HG03039 (cell line): Measurements from ENCODE around the gene TTC13.
"Not testable (repeated sequence)": the region's sequence is repeated elsewhere in the genome, so short reads cannot be mapped to it uniquely, and the experiment has no call there.

Experiments
- ATAC-seq: cut with Tn5 transposase; IDR thresholded peaks from one replicate; pipeline ENCODE4 v1.9.1; 2021; ENCODE audit warnings: mild to moderate bottlenecking, moderate library complexity; ENCODE audit not compliant: unreplicated experiment

Gene TTC13

DNA sequence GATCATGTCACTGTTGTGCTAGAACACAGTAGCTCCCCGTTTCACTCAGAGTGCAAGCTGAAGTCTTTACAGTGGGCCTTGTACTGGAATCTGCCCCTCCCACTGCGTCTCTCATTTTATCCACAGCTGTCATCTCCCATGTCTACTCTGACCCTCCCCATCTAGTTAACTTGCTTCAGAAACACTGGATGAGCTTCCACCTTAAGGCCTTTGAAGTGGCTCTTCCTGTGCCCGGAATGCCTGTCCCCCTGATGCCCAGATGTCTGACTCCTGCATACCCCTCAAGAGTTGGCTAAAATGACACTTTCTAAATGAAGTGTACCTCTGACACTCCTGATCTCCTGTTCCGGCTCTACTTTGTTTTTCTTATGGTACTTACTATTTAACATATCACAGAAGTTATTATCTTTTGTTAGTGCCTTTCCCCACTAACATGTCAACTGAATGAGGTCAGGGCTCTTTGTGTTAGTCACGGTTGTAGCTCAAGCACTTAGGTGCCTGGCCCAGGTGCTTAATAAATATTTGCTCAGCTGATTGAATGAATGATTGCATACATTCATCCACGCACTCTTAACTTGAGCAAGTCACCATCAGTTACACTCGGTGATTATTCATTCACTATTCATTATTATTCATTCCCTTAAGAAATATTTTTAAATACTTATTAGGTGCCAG, 13.6 kb upstream of the TTC13 start:
- ATAC-seq, result no peak

DNA sequence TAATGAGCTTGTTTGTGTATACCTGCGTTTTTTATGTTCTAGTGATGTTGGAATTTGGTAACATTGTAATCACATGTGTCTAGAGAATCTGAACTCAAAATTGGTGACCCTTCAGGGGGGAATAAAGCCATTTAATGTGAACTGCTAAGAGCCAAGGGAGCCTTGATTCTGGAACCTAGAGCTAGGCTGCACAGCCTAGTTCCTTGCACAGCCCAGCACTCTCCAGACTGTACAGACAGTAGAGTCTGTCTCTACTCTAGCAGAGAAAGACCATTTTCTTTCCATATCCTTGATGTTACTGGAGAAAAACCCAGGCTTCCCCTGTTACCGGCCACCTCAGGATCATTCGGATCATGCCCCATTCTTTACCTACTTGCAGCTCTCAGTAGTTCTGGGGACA, 8.8 kb upstream of the TTC13 start:
- ATAC-seq, result no peak

DNA sequence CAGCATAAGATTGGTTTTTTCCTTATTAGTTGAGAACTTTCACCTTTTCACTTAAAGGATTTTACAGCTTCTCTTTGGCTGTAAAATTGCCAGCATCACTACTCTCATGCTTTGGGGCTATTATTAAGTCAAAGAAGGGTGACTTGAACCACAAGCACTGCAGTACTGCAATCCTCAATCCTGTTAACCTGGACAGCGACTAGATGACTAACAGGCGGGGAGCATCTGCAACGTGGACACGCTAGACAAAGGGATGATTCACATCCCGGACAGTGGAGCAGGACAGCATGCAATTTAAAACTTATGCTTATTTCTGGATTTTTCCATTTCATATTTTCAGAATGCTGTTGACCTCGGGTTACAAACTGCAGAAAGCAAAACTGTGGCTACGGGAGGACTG, 8.3 kb upstream of the TTC13 start:
- ATAC-seq, result no peak

DNA sequence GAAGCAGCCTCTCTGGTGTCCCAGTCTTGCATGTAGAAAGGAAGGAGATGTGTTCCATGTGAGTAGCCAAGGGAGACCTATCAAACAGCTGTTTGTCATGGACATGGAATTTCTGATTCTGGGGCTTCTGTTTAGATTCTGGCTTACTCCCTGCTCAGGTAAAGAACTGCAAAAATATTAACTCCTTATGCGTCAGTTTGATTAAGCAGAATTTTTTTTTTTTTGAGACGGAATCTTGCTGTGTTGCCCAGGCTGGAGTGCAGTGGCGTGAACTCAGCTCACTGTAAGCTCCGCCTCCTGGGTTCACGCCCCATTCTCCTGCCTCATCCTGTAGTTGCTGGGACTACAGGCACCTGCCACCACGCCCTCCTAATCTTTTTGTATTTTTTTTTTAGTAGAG, 7.0 kb upstream of the TTC13 start:
- ATAC-seq, result no peak

DNA sequence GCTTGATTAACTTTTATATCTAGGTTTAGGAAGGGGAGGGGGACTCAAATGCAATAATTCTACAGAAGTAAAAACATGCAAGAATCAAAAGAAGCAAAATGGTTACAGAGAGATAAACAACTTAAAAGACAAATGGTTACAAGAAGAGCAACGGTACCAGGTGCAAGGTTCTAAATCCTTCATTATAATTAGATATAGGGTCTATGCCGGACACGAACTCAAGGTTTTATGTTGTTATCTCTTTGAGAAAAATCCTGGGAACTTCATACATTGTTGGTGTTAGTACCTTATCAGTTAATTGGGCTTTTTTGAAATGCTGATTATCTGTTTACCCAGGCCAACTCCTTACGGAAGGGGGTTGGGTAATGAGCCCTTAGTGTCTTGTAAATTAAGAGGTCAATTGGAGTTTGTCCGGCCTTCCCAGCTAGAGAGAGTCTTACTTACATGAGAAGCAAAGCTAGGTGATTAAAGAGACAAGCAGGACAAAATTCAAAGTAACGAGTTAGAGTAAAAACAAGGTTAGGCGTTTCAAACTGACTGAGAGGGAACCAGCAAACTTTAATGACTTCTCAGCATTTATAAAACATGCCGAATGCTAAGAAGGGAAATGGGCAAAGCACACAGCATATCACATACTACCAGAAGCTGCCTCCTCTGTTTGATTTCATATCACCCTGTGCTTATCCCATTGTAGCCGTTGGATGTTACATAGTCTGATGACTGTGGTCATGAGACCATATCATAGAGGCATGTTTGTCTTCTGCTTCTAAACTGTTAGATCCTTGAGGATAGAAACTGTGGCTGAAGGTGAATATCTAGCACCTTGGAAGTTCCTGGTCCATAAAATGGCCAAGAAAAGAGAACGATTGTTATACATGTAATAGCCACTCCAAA, 6.2 kb upstream of the TTC13 start:
- ATAC-seq, result not testable (repeated sequence)

DNA sequence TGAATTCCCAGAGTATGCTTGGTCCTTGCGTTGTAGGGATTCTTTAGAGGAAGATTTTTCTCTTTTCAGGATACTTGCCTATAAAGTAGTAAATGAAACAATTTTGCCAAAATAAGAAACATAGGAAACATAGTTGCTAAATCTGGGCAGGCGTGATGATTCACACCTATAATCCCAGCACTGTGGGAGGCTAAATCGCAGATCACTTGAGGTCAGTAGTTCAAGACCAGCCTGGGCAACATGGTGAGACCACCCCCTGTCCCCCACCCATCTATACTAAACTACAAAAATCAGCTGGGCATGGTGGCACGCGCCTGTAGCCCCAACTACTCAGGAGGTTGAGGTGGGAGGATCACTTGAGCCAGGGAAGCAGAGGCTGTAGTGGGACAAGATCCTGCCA, 5.2 kb upstream of the TTC13 start:
- ATAC-seq, result no peak

DNA sequence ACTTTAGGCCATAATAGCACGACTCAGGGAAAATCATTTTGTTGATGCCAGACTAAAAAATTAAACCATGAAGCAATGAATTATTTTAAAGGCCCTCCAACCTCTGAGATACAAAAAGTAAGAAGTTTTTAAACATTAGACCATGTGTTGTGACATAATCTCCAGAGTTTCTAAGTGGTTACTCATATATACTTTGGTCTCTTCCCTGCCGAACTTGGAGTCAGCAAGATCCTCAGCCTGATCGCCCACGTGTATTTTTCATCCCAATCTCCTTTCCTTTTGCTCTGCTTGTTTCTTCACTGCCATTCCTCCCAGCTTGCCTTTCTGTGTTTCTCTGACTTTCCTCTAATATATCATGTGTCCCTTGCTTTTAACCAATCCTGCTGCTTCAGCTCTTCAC, 4.0 kb upstream of the TTC13 start:
- ATAC-seq, result no peak

DNA sequence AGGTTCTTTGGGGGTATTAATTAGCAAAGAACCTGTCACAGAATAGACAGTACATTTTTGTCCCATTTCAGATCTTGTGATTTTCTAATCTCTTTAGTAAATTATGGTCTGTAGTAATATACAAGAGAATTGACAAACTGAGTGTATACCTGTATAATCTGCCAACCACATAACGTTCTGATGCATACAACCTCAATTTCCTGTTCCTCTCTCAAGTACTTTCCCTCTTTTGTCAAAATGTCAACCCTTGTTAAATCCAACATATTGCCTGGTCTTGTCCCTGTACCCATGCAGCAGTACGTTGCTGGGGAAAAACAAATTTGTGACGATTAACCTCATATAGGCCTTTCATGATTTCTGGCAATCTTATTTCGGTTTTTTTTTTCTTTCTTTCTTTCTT, 1.3 kb upstream of the TTC13 start:
- ATAC-seq, result no peak

DNA sequence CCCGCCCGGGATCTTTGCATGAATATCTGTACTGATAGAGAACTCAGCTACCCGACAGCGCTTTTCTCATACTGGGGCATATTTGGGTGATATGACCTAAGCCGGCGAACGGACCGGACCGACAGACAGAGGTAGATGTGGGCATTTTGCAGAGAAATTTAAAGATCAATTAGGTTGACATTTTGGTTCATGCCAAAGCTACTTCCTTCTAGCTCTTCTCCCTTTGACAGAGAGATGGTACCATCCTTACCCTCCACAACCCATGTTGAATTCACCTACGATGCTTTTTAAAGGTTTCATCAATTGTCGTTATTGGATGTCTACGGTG, 692 bp upstream of the TTC13 start:
- no peak for ATAC-seq

DNA sequence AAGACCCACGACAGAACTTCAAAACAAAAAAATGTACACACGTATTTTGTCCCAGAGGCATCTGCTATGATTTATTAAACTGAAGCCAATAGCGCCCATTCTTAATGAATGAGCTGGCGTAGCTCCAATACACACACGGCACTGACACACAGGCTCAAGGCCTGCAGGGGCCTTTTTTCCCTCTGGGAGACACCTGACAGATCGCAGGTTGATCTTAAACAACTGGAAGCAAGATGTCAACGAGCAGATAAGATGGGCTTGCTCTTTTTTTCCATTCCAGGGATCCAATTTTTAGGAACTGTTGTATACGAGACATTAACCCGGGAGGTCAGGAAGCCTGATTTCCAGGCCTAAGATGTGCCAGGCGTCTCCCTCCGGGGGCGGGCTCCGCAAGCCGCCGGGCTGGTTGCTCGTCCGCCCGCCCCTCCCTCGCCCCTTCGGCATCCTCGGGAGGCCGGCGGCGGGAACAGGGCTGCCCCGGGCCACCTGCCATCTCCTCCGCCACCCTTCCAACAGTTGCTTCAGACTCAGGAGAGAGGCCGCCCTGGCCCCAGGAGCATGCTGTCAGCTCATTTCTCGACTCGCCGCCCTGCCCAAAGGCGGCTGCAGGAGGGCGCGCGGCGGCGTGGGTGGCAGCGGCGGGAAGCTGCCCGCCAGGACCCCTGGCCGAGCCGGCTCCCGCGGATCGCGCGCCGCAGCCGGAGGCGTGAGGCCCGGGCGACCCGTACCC, 735 bp downstream of the TTC13 start:
- peak; percentile 8 for ATAC-seq

DNA sequence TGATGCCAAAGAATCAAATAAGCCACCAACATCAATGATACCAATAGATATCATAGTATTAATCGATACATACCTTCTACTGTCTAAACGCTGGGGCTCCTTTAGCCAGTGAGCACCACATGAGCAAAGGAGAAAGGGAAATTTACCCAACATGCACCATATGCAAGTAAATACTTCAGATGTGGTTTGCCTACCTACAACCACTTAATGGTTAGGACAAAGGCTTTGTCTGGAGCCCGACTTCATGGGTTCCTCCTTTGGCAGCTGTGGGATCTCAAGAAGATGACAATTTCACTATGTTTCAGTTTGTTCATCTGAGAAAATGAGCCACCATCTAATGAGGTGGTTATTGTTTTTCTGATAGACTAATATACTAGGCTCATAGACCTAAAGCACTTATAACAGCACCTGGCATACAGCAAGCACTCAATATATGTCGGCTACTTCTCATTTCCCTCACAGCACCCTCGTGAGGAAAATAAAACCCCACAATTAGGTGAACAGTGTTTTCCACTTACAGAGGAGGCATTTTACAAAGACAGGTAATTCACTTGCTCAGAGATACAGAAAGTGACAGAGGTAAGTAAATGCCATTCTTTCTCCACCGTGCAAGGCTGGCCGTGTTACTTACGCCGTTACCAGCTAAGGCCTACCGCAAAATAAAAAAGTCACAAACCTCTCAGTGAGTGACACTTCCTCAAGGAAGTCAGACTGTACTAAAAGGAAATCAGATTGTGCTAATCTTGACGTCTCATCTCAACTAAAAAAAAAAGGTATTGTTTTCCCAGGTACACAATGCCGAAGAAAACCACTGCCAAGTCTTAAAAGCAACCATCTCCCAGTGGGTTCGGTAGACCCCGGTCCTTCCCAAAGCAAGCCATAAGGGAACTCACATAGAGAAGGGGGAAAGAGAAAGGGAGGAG, 1.6 kb downstream of the TTC13 start:
- ATAC-seq, result no peak

DNA sequence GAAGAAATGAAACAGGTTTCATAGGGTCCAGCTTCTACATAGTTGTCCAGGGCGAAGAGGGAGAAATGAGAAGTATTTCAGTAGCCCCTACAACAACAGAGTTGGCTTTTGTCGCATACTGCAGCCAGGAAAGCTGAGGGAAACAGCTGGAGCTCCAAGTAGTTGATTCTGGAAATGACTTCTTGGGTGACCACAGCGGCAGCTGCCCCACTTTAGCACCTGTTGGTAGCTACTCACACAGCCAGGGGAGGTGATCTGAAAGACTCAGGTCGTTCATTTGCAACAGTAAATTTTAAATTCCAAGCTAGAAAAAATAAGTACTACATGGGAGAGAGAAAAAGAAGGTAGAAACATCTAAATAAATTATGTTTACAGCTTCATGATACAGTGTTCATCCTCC, 2.3 kb downstream of the TTC13 start:
- no peak for ATAC-seq

DNA sequence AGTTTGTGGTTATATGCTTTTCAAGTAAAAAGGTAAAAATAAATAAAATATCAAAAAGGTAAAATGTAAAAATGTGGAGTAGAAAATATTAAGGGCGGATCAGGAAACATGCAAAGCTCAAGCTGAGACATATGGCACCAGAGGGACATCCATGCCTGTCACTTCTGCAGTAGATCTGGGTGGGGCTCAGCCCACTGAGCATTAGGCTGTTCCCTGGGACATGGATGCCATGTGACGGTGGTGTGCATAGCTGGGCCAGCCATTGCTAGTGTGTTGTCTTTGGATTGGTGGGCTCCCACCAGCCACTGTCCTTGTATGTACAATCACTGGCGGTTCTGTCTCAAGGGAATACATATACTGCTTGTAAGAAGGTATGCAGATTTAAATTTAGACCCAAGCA, 3.0 kb downstream of the TTC13 start:
- ATAC-seq, result no peak

DNA sequence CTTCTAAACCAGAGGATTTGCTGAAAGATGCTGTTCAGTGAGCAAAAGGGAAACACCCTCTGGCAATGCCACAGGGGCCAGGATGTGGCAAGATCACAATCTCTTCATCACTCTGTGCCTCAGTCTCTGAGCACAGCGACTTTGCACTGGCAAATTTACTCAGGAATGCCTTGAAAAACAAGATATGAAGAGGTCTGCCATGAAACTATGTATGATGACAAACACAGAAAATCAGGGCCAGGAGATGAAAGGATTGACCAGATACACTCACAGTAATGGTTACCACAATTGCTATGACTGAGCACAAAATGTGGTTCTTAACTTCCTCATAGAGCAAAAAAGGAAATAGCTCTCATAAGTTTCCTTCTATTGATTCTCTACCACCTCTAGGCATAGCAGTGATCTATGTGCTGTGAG, 5.8 kb downstream of the TTC13 start:
- ATAC-seq, result peak; percentile 72

DNA sequence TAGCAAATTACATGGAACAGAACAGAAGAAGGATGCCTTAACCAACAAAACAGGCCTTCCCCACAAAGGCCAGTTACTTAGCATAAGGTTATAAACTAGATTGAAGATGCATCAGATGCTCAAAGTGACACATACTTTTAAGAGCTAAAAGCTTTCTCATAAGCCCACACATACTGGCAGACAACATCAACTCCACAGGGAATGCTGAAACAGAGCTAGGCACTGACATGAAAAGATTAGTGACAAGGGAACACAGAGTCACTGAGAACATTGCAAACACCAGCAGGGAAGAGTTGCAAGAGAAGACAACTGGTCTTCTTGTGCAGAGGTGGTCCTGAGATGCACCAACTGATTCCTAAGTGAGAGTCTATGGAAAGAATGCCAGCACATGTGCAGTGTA, 6.9 kb downstream of the TTC13 start:
- no peak for ATAC-seq

DNA sequence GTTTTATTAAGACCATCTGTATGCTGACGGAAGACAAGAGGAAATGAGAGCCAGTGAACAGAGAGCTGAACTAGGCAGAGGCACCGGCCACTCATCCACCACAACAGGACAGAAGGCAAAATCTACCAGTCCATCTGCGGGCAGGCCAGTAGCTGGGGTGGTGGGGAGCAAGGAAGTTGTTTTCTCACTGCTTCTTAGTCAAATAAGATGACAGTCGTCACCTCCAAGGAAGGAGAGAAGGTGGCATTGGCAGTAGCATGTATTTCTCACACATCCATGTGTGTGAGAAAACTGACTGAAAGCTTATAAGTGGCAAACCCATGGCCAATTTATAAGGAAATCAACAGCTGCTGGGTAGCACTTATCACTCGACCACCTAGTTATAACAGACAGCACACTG, 8.2 kb downstream of the TTC13 start:
- no peak for ATAC-seq

DNA sequence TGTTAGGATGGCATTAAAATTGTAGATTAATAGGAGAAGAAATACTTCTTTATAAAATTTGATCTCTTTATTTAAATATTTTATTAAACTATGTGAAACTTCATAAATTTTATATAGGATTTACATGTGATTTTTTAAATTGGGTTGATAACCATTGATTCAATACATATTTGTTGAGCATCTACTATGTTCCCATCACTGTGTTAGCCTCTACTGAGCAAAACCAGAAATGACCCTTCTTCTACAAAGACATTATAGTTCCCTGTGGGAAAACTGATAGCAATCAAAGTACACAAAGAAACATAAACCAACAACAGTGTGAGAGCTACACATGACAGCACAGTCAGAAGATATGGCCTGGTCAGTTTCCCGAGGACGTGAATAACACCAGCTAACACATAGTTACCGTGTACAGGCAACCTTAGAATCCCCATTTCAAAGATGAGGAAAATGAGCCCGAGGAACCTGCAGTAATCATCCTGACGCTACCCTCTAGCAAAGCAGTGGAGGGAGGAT, 12.2 kb downstream of the TTC13 start:
- no peak for ATAC-seq

DNA sequence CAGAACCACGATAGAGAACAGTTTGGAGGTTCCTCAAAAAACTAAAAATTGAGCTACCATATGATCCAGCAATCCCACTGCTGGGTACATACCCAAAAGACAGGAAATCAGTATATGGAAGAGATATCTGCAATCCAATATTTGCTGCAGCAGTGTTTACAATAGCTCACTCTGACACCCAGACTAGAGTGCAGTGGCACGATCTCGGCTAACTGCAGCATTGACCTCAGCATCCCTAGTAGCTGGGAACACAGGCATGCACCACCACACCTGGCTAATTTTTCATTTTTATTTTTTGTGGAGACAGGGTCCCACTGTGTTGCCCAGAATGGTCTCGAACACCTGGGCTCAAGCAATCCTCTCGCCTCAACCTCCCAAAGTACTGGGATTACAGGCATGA, 13.1 kb downstream of the TTC13 start:
- no peak for ATAC-seq

DNA sequence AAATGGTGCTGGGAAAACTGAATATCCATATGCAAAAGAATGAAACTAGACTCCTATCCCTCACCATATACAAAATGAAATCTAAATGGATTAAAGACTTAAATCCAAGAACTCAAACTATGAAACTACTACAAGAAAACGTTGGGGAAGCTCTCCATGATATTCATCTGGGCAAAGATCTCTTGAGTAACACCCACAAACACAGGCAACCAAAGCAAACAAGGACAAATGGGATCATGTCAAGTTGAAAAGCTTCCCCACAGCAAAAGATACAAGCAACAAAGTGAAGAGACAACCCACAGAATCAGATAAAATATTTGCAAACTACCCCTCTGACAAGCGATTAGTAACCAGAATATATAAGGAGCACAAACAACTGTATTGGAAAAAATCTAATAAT, 13.8 kb downstream of the TTC13 start:
- no peak for ATAC-seq

DNA sequence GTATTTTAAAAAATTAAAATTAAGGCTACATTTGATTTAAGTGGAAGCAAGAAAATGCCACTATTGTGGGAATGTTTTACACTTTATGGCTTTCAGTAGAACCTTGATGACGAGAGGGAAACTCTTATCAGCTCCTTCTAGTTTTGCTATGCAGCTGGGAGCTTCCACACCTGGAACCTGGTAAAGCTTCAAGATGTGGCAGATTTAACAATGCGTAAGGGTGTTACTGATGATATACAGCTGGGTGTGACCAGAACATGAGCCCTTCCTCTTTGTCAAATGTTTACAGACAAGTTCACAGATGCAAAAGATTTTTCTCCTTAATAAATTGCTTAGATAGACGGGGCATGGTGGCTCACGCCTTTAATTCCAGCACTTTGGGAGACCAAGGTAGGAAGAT, 20.3 kb downstream of the TTC13 start:
- ATAC-seq, result no peak

DNA sequence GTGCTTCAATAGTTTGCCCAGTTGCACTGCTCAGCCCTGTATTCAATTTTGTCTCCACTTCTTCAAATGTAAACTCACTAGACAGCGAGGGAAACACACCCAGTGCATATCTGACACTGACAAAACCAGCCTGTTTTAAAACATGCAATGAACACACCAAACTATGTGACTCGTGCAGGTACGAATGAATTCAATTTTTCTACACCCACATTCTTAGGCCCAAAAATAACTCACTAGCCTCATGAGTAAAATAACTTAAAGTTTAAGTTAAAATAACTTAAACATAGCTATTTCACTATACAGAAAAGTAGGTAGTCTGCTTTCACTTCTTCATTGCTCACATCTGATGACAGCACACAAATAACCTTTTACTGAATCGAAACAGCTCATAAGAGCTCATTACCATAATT, 21.1 kb downstream of the TTC13 start:
- ATAC-seq, result no peak
